Activated T-helper 1 cell treated with anti-CD3 and anti-CD28 coated beads, Interleukin-12 subunit alpha, Interleukin-12 subunit beta, Interleukin-2, Interleukin-4 antibody, amounts not matched to agents 30 ng/mL and 10 ng/mL and 1 ng/mL, durations not matched to agents 14 hours and 24 hours and 36 hours (primary cell): ENCODE results near the gene CBFA2T2. TPM values are rescaled to one million over a fixed set of nuclear protein-coding genes. Genes with fewer than 3 reads are reported as not detected.

Source experiments
- total RNA-seq: library from RNA; stranded (reverse); gene quantifications from 2 replicates; pipeline ENCODE4 v1.2.3, GENCODE V29; 2022

Gene CBFA2T2
- total RNA-seq, 1 donor from 2014 or later, result 12.0 TPM

Other genes with a start within 250 kb of the CBFA2T2 start
- gene BPIFB1, start 206.9 kb upstream of the CBFA2T2 start, total RNA-seq, result not detected in 2 replicates
- gene CDK5RAP1, start 88.6 kb upstream of the CBFA2T2 start, total RNA-seq, result 46.0 and 49.1 TPM in 2 replicates
- 0.76 and 0.91 TPM in 2 replicates for gene SNTA1, start 46.3 kb upstream of the CBFA2T2 start, total RNA-seq
- gene C20orf144, start 172.2 kb downstream of the CBFA2T2 start, total RNA-seq, result 0.22 and 0.29 TPM in 2 replicates
- 3.7 and 4.2 TPM in 2 replicates for gene ACTL10, start 176.8 kb downstream of the CBFA2T2 start, total RNA-seq
- 30.7 and 31.2 TPM in 2 replicates for gene NECAB3, start 184.3 kb downstream of the CBFA2T2 start, total RNA-seq
- gene E2F1, start 196.3 kb downstream of the CBFA2T2 start, total RNA-seq, result 77.5 and 80.6 TPM in 2 replicates
- gene PXMP4, start 230.2 kb downstream of the CBFA2T2 start, total RNA-seq, result 7.3 and 7.9 TPM in 2 replicates
- gene ZNF341, start 241.9 kb downstream of the CBFA2T2 start, total RNA-seq, result 6.7 and 6.8 TPM in 2 replicates